ENCODE data around the gene SLC25A1.
A peak's percentile ranks its signal among the peaks of the same experiment; 100 is the strongest.

Gene SLC25A1

DNA sequence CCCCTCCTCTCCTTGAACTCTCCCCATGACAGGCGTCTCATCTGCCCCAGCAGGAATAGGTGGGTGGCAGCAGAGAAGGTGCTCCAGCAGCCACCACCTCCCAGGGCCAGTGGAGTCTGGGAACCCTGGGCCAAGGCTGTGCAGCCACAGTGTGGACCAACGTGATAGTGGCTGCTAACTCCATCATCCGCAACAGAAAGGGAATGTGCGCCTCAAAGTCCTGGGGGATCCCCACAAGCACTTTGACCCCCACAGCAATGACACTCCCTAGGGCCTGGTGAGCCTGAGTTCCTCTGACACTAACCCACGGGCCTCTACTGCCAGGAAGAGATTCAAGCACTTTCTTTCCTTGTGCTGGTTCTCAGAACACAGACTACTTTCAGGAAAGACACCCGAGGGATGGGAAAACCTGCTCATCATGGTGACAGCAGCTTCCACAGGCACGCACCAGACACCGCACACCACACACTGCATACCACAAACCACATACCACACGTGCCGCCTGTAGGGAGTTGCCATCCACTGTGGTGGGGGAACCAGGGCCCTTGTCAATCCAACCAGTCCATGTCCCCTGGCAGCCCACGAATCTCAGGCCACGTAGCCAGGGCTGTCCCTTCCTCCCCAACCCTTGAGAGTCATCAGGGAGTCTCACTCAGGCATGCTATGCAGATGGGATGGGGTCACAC, 3.4 kb upstream of the SLC25A1 start:
- no peak for DNase-seq

DNA sequence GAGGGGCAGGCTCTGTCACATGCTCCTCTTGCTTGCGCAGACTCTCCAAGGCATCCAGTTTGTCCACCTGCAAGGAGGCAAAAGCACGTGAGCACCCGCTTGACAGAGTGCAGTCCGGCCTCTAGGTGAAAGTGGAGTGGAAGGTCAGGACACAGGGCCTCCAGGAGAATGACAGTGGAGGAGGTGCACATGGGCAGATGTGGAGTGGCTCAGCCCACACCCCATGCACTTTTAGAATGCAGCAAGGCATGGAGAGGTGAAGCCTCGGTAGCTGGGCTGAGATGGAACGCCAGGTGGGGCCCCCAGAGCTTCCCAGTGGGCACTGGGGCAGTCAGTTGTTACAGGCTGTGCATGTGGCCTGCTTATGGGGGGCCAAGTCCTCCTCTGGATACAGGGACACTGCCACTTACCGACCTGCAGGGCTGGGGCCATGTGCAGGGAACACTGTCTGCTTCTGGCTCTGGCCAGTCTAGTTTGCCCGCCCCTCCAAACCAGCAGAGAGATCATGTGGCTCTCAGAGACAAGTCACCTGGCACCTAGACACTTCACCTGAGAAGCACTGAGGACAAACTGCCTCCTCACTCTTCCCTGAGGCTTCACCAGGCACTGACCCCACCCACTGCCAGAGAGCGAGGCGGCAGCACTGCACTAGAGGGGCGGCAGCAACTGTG, 2.3 kb upstream of the SLC25A1 start:
- no peak for DNase-seq

DNA sequence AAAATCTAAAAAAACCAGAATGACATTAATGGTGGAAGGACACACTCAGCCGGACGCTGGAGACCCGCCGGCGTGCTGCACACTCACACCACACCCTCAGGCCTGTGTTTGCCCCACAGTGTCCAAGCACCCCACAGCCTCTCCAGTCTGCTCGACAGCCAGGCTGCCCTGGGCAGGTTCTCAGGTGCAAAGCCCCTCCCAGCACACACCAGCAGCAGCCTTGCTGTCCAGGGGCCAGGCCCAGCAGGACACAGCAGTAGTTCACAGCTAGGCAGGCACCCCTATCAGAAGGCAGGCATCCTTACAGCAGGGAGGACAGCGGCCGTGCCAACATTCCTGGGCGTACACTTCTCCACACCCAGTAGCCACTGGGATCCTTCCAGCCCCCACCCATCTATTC, 1.7 kb upstream of the SLC25A1 start:
- no peak for DNase-seq

DNA sequence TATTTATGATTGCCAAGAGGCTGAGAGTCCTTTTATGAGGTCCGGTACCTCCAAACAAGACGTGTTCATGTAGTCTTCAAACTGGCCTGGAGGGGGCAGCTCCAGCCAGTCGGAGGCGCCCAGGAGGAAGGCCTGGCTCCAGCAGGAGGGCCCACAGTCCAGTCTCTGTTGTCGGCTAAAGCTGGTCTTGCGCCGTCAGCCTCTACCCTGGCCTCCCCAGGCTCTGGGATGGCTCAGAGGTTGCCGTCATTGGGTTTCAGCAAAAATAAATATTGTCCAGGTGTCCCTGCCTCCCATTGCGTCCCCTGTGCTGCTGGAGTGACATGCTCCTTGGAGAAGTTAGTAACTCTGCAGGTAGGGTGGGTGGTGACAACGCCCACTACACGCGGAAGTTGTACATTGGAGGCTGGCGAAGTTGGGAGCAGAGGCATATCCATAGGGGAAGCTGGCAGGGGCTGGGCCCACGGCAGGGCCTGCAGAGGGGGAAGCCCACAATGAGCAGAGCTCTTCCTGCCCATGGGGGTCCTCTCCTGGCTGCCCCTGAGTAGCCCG, 1.0 kb upstream of the SLC25A1 start:
- DNase-seq: peak in 48 of 51 donors; percentile 17 to 83 (median 60)

DNA sequence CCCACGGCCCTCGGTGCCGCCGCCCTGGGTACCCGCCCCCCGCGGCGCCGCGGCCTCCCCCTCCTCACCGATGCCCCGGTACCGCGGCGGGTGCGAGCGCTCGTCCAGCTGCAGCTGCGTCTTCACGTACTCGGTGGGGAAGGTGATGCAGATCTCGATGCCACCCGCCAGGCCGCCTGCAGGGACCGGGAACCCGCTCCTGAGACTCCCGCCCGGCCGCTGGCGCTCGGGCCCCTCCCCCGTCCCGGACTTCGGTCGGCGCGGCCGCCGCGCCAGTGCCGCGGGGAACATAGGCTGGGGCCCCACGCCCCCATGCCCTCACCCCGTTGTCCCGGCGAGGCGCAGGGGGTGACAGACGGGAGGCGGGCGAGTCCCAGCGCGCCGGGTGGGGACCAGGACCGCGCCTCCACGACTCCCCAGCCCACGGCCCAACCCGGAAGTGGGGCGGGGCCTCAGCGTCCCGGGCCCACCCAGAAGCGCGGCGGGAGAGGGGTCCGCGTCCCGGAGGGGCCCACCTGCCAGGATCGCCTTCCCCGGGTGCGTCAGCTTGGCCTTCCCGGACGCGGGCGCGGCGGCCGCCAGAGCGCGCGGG, 375 bp downstream of the SLC25A1 start:
- DNase-seq: peak in 14 of 51 donors; percentile 34 to 75 (median 58)

DNA sequence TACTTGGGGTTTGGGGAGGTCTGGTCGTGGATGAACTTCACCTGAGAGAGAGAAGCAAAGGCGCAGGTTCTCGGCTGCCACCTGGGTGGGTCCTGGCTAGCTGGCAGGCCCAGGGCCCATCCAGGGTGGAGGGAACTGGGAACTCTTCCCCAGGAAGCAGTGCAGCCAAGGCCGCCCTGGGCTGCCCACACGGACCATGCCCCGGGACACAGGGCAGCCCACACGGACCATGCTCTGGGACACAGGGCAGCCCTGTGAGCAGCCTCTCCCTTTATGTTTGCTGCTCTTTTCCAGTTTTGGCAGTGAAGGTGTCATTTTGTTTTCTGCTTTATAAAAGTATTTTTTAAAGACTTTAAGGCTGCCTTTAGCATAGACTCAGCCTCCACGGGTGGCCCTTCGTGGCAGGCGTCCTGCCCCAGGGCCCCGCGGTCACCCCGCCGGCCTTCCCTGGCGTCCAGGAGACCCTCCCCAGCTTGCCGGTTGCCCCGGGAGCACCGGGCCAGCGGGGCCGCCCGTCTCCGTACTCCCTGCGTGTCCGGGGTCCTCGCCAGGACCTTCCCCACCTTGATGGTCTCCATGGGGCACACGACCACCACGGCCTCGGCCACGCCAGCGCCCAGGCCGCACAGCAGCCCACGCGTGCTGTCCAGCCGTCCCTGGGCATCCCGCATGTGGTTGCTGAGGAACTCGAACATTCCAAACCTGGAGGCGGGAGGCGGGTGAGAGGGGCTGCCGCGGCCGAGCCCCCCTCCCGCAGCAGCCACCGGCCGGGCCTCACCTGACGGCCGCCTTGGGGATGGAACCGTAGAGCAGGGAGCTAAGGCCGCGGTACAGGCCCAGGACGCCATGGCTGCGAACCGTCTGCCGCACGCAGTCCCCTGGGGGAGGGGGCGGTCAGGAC, 1.1 kb downstream of the SLC25A1 start:
- DNase-seq: no peak

DNA sequence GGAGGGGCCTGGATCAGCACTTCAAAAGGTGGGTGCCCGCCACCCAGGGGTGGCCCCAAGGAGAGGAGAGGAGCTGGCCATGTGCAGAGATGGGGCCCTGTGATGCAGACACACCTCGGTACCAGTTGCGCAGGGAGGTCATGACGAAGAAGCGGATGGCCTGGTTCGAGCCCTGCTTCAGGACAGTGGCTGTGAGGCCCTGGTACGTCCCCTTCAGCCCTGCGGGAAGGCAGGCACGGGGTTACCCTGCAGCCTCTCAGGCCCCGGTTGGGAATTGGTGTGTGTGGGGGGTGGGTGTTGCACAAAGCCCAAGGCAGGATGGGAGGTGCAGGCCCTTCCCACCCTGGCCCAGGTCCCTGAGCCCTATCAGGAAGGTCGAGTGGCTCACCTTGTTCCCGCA, 1.8 kb downstream of the SLC25A1 start:
- no peak for DNase-seq

DNA sequence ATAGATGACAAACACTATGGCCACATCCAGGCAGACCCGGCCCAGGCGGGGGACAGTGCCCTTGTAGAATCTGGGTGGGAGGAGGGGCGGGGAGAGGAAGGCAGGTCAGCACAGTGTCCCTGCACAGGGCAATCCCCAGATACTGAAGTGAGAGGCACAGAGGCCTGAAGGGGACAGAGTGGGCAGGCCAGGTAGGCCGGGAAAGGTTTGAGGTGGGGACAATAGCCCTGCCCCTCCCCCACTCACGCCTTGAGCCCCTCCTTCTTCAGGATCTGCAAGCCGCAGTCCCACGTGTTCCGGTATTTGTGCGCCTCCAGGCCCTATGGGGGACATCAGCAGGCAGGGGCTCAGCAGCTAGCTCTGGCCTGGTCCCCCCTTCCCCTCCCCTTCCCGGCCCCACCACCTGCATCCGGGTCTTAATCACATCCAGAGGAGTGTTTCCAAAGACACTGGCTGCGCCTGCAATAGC, 2.3 kb downstream of the SLC25A1 start:
- DNase-seq: no peak

DNA sequence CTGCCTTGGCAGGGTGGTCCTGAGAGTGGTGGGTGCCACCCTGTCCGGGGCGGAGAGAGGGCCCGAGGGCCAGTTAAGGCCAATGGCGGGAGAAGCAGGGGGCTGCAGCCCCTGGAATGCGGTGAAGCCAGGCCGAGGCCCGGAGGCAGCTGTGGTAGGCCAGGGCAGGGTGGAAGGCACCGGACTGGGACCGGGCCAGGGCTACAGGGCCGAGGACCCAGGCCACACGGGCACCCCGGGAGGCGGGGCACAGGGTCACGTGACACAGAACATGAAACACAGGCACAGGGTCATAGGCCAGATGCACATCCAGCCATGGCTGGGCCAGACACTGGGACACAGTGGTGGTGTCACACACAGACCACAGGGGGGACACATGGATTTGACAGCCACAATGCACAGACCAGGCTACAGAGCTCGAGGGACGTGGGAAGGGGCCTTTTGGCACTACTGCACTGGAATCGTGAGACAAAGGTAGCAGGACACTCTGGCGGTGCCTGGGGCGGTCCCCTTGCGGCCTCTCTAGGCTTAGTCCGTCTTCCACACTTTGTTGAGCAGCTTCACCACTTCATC, 2.8 kb downstream of the SLC25A1 start:
- no peak for DNase-seq

DNA sequence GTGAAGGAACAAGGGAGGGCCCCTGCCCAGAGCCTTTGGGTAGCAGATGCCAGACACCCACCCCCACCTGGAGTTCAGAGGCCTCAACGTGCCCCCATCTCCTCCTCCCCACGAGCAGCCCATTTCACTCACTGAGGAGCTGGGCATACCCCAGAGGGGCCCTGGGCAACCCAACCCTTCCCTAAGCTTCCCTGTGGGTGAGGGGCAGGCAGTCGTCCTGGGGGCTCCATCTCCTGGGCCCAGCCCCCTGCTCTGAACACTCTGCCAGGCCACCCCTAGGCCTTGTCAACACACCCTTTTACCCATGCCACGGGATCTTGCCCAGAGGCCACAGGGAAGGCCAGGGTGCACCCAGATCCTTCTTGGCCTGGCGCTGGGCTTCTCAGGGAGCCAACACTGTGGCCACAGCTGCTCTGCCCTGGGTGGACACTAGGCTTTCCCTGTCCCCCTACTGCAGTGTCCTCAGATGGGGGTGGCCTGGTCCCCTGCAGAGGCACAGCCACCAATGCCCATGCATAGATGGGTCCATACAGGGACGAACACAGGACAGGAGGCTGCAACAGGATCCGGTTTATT, 3.4 kb downstream of the SLC25A1 start:
- DNase-seq: no peak

DNA sequence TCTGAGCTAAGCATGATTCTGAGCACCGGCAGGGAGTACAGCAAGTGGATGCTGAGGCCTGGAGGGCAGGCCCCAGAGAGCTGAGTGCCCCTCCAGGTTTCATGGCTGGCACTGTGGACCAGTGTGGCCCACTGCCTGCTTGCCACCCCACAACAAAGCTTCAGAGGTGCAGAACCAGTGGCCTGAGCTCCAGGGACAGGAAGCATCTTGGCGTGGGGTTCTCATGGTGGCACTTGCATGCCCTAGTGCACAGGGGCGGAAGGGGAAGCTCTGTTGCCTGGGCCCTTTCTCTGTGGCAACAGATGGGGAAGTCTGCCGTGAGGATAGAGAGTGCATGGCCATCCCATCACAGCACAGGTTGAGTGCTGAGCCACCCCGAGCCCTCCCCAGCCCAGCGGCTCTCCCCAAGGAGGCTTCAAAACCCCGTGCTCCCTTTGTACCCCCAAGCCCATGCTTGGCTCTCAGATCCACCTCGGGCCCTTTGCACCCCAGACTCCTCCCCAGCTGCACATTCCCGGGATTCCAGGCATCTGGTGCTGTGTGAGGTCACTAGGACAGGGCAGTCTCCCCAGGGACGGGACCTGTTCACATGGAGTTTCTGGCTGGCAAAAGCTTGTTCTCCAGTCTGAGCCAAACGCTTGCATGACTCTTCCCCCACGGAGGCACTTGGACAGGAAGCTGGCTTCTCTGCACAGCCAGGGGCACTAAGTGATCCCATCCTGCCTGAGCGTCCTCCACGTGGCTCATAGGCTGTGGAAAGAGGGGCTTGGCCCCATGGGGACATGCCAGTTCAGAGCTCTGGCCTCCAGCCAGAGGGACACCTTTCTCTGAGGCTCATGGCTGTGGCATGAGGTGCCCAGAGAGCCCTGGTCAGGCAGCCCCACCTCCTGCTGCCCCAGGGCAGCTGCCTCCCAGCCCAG, 4.2 kb downstream of the SLC25A1 start:
- DNase-seq: no peak

DNA sequence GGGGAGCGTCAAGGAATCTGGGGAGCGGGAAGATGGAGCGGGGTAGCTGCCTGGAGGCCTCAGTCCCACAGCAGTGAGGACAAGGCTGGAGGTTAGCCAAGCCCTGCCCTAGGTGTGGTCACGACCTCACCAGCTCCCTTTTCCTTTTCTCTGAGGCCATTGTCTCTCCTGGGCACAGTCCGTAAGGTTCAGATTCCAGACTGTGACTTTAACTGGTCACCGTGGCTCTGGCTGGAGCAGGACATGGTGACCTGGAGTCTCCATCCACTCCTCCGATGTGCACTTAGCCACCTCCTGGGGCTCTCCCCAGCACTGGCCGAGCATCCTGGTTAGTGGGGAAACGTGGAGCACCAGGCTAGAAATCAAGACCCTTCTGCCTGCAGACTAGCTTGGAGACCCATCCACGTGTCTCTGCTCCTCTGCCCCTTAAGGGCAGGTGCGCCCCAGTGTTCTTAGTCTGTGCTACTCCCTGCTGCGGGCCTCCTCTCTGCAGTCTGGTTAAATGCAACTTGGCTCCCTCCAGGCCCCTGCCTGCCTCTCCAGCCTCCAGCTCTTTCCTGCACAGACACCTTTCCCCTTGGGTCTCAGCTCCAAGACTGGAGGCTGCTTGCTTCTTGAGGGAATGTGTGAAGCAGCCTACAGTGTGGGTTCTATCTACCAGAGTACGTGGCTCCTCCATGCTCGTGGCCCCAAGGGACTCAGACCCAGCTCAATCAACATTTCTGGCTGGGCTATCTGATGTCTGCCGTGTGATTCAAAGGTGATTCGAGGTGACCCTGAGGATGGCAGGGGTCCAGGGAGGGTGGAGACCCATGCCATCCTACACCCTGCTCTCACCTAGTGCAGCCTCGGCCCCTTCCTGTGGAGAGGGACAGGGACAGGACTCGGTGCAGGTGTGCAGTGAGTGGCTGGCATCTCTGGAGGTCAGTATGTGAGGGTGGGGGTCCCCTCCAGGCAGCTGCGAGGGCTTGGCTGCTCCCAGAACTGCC, 5.2 kb downstream of the SLC25A1 start:
- no peak for DNase-seq

DNA sequence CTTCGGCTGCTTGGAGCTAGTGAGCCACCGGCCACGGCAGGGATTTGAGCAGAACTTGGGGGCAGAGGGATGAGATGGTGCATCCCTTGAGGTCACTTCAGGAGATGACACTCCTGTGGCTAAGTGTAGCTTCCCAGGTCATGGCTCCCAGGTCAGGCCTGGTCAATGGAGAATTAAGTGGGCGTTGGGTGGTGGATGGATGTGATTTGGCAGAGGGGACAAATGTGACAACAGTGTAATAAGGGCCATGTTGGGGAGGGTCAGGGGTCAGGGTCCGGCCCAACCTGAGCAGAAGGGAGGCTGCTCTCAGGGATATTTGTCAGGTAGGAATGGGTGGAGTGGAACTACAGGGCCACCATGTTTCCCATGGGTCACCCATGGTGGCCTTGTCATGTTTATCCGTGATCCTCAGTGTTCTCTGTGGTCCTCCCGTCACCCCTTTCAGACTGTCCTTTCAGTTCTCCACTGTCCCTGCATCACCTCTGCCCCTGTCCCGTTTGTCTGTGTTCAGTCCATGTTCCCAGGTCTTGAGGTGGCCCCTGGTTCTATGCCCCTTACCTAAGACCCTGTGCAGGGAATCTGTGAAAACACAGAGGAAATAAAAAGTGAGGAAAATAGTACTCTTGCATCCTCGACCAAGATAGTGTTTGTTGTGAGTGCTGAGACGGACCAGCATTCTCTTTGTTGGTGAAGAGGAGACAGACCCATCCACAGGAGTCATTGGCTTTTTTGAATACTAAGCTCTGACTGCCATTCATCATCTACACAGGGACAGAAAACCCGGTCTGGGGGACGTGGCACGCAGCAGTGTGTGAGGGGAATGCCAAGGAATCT, 6.1 kb downstream of the SLC25A1 start:
- no peak for DNase-seq

DNA sequence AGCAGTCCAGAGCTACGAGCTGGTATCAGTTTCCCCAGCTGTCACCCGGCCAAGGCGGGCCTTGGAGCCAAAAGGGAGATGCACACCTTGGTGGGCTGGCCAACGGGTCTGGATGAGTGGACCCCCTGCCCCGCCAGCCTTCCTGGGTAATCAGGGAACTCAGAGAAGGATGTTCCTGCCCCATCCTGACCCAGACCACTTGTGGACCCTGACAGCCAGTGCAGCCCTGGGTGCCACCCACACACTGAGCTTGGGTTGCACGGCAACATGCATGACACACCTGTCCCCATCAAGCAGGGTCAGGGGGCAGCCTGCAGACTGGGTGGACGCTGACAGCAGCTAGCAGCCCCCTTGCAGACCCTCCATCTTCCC, 8.6 kb downstream of the SLC25A1 start:
- no peak for DNase-seq

DNA sequence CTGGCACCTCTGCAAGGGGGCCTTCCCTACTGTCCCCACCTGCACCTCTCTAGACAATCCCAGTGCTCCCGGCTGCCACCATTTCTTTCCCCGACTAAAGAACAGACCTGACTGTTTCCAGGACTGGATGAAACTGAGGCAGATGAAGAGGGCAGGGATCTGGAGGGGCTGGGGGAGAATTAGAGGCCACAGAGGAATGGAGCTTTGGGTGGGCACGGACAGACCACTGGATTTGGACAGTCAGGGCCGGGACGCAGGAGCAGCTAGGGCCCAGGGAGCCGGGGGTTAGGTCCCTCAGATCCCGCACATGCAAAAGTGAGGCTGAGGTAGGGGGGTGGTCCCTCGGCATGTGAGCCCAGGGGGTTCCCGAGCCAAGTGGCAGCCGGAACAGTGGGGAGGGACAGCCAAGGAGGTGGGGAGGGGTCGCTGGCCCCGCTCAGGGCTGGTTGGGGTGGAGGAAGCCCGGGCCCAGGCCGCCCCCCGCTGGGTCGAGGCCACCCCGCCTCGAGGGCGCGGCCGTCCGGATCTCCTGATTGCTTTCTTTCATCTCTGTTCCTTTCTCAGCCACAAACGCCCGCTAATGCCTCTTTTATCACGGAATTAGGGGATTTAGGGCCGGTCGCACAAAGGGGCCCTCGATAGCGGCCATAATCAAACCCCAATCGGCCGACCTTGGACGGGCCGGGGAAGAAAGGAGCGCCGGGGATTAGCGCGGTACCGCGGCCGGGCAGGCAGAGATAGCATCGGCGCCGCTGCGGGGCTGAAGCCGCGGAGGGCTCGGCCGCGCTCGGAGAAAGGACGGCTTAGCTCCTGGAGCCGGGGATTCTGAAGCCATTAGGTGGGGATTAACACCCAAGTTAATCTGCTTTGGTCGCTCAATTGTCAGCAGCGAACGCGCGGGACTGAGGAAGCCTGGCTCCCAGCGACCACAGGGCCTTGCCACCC, 9.3 kb downstream of the SLC25A1 start:
- no peak for DNase-seq
